H1 (cell line): Measurements from ENCODE around the gene GXYLT1. TPM values are rescaled to one million over a fixed set of nuclear protein-coding genes. Genes with fewer than 3 reads are reported as not detected.

Source experiments
- CTCF ChIA-PET: fragments of 300-600 bp; sonication (Branson Sonifier 250); formaldehyde crosslinking; loops from one replicate; lab custom pipeline; 2021; ENCODE audit not compliant: partially characterized antibody; lab: Charles Lee
- POLR2A ChIA-PET: fragments of 300-600 bp; sonication (Branson Sonifier 250); formaldehyde crosslinking; loops from one replicate; lab custom pipeline; 2021; ENCODE audit warnings: inconsistent platforms; ENCODE audit not compliant: partially characterized antibody; lab: Charles Lee
- DNase-seq, 2 experiments: peaks; one replicate each; pipeline versions ENCODE4 v3.0.0 to v3.0.0-alpha.2; 2010 to 2022; ENCODE audit warnings: low spot score in 2 of 2, low read depth in 1 of 2, mixed read lengths in 1 of 2
- FAIRE-seq: peaks from 2 replicates; lab custom pipeline; 2011; peaks lifted over from hg19 to GRCh38; lab: Jason Lieb, UNC
- H2AFZ ChIP-seq: 2 replicates; pipeline ENCODE4 v1.8.1; 2012; ENCODE audit warnings: low read length, inconsistent platforms
- H2AK5ac ChIP-seq: 2 replicates; pipeline ENCODE4 v1.6.1; 2013; ENCODE audit warnings: low read depth, low read length
- H2BK120ac ChIP-seq: replicated peaks from 2 replicates; pipeline ENCODE3; 2013; ENCODE audit warnings: low read depth, low read length, inconsistent platforms
- H2BK12ac ChIP-seq: 2 replicates; pipeline ENCODE4 v1.6.1; 2013; ENCODE audit warnings: low read depth, low read length
- H2BK15ac ChIP-seq: 2 replicates; pipeline ENCODE4 v1.6.1; 2013; ENCODE audit warnings: low read length
- H2BK20ac ChIP-seq: 2 replicates; pipeline ENCODE4 v1.6.1; 2013; ENCODE audit warnings: low read length
- H2BK5ac ChIP-seq: 2 replicates; pipeline ENCODE4 v1.6.1; 2013; ENCODE audit warnings: low read depth, low read length
- H3K14ac ChIP-seq: 2 replicates; pipeline ENCODE4 v1.6.1; 2013; ENCODE audit warnings: inconsistent platforms; ENCODE audit not compliant: insufficient read length
- H3K18ac ChIP-seq: 2 replicates; pipeline ENCODE4 v1.6.1; 2013; ENCODE audit warnings: low read length; ENCODE audit errors: extremely low read depth
- H3K23ac ChIP-seq: 2 replicates; pipeline ENCODE4 v1.6.1; 2013; ENCODE audit warnings: inconsistent platforms; ENCODE audit not compliant: insufficient read length
- H3K23me2 ChIP-seq: 2 replicates; pipeline ENCODE4 v1.6.1; 2013; ENCODE audit warnings: low read depth, low read length
- H3K27ac ChIP-seq: 2 replicates; pipeline ENCODE4 v1.6.1; 2011; ENCODE audit warnings: low read depth, low read length, inconsistent platforms
- H3K27me3 ChIP-seq, 4 experiments: replicated peaks in 1 of 4; 1 replicate in 1 of 4; 2 replicates in 3 of 4; pipeline versions ENCODE4 v1.6.1 to v1.8.1; 2011 to 2013; ENCODE audit warnings: low read length in 3 of 4, mild to moderate bottlenecking in 3 of 4, inconsistent platforms in 2 of 4, mixed read lengths in 2 of 4, moderate library complexity in 1 of 4; ENCODE audit not compliant: control insufficient read depth in 3 of 4, insufficient read depth in 3 of 4; ENCODE audit errors: extremely low read depth in 1 of 4
- H3K36me3 ChIP-seq, 4 experiments: 2 replicates each; pipeline versions ENCODE4 v1.6.1 to v1.8.1; 2011 to 2013; ENCODE audit warnings: mild to moderate bottlenecking in 4 of 4, low read length in 3 of 4, moderate library complexity in 2 of 4, control low read depth in 1 of 4, inconsistent platforms in 1 of 4; ENCODE audit not compliant: insufficient read depth in 4 of 4, control insufficient read depth in 2 of 4
- H3K4ac ChIP-seq: replicated peaks from 2 replicates; pipeline ENCODE3; 2013; ENCODE audit warnings: low read length, low read depth, mixed read lengths, inconsistent platforms; ENCODE audit not compliant: insufficient read length
- H3K4me1 ChIP-seq, 4 experiments: replicated peaks in 1 of 4; 1 replicate in 1 of 4; 2 replicates in 3 of 4; pipeline versions ENCODE4 v1.6.1 to v1.8.1; 2011 to 2013; ENCODE audit warnings: low read length in 3 of 4, inconsistent platforms in 2 of 4, mixed read lengths in 1 of 4; ENCODE audit not compliant: insufficient read depth in 4 of 4, control insufficient read depth in 3 of 4
- H3K4me2 ChIP-seq, 2 experiments: 2 replicates each; pipeline versions ENCODE4 v1.6.1 to v1.8.1; 2011 to 2013; ENCODE audit warnings: low read depth in 2 of 2, low read length in 2 of 2, control low read depth in 1 of 2, inconsistent platforms in 1 of 2, mild to moderate bottlenecking in 1 of 2; ENCODE audit not compliant: insufficient read depth in 1 of 2
- H3K4me3 ChIP-seq, 4 experiments: fragments of 200-600, 300-600 bp in 1 of 4; sonication (generic), shearing (Covaris generic), sonication (Bioruptor Twin) in 1 of 4; 2 replicates each; pipeline versions ENCODE4 v1.5.1 to v1.8.1; 2011 to 2016; ENCODE audit warnings: low read length in 4 of 4, low read depth in 3 of 4, control low read depth in 2 of 4, inconsistent platforms in 2 of 4, mild to moderate bottlenecking in 2 of 4, mixed read lengths in 1 of 4, moderate library complexity in 1 of 4; ENCODE audit not compliant: insufficient read depth in 2 of 4; ENCODE audit errors: extremely low read depth in 1 of 4
- H3K56ac ChIP-seq: replicated peaks from 2 replicates; pipeline ENCODE3; 2013; ENCODE audit warnings: low read depth, mild to moderate bottlenecking, mixed read lengths, low read length, inconsistent platforms; ENCODE audit not compliant: insufficient read length
- H3K79me1 ChIP-seq: 2 replicates; pipeline ENCODE4 v1.6.1; 2013; ENCODE audit warnings: low read depth, low read length, control low read depth
- H3K79me2 ChIP-seq, 2 experiments: 2 replicates each; pipeline versions ENCODE4 v1.6.1 to v1.8.1; 2012 to 2013; ENCODE audit warnings: low read length in 2 of 2, mild to moderate bottlenecking in 2 of 2, inconsistent platforms in 1 of 2; ENCODE audit not compliant: insufficient read depth in 2 of 2, control insufficient read depth in 1 of 2
- H3K9ac ChIP-seq, 4 experiments: replicated peaks in 1 of 4; 1 replicate in 1 of 4; 2 replicates in 3 of 4; pipeline versions ENCODE4 v1.6.1 to v1.8.1; 2011 to 2013; ENCODE audit warnings: low read depth in 3 of 4, low read length in 3 of 4, control low read depth in 2 of 4, mild to moderate bottlenecking in 2 of 4, moderate library complexity in 2 of 4, inconsistent platforms in 1 of 4; ENCODE audit errors: extremely low read depth in 1 of 4
- H3K9me3 ChIP-seq, 2 experiments: 2 replicates each; pipeline versions ENCODE4 v1.6.1 to v1.8.1; 2012 to 2013; ENCODE audit warnings: mild to moderate bottlenecking in 2 of 2, moderate library complexity in 2 of 2, control low read depth in 1 of 2, inconsistent platforms in 1 of 2, low read depth in 1 of 2, low read length in 1 of 2, mixed read lengths in 1 of 2; ENCODE audit not compliant: insufficient read depth in 2 of 2
- H4K20me1 ChIP-seq, 2 experiments: replicated peaks in 1 of 2; 2 replicates each; pipeline versions ENCODE3 to v1.8.1; 2011 to 2013; ENCODE audit warnings: inconsistent platforms in 2 of 2, low read length in 2 of 2, mild to moderate bottlenecking in 1 of 2; ENCODE audit not compliant: insufficient read depth in 2 of 2, control insufficient read depth in 1 of 2
- H4K5ac ChIP-seq: 2 replicates; pipeline ENCODE4 v1.6.1; 2013; ENCODE audit warnings: low read length, low read depth, mixed read lengths, inconsistent platforms; ENCODE audit not compliant: insufficient read length
- H4K8ac ChIP-seq: 2 replicates; pipeline ENCODE4 v1.8.0; 2013; ENCODE audit warnings: mild to moderate bottlenecking, moderate library complexity, low read length, inconsistent platforms; ENCODE audit not compliant: insufficient read depth; ENCODE audit errors: extremely low read depth
- H4K91ac ChIP-seq: replicated peaks from 2 replicates; pipeline ENCODE3; 2013; ENCODE audit warnings: low read length, mixed read lengths, inconsistent platforms; ENCODE audit not compliant: insufficient read length
- BCL11A ChIP-seq, 2 experiments: IDR thresholded peaks; one replicate each; pipeline ENCODE4 v1.6.1; 2011; ENCODE audit warnings: low read depth in 2 of 2, low read length in 2 of 2, mild to moderate bottlenecking in 2 of 2
- BRCA1 ChIP-seq: IDR thresholded peaks from 2 replicates; pipeline ENCODE4 v1.6.1; 2012; ENCODE audit warnings: low read depth, low read length, improper control_type of control experiment
- CBX5 ChIP-seq: fragments of 300-800, 300-1000 bp; sonication (generic); IDR thresholded peaks from 2 replicates; pipeline ENCODE4 v1.7.1; 2016; ENCODE audit warnings: antibody characterized with exemption, low read length, low read depth
- CTCF ChIP-seq, 3 experiments: IDR thresholded peaks; 1 replicate in 2 of 3; 2 replicates in 1 of 3; pipeline versions ENCODE4 v1.5.1 to v1.6.1; 2011; ENCODE audit warnings: low read length in 3 of 3, mild to moderate bottlenecking in 3 of 3, inconsistent platforms in 2 of 3, low read depth in 1 of 3, moderate library complexity in 1 of 3; ENCODE audit not compliant: insufficient read depth in 1 of 3; ENCODE audit errors: control extremely low read depth in 1 of 3
- EZH2 ChIP-seq: fragments of 200-600 bp; sonication (generic); IDR thresholded peaks from 2 replicates; pipeline ENCODE4 v1.7.1; 2012; ENCODE audit warnings: low read depth, mild to moderate bottlenecking, moderate library complexity, low read length, inconsistent platforms; ENCODE audit not compliant: severe bottlenecking
- FOSL1 ChIP-seq: IDR thresholded peaks from 2 replicates; pipeline ENCODE4 v1.6.1; 2011; ENCODE audit warnings: mild to moderate bottlenecking, low read depth, low read length, moderate library complexity; ENCODE audit not compliant: insufficient read depth
- KDM5A ChIP-seq: fragments of 200-600 bp; IDR thresholded peaks from 2 replicates; pipeline ENCODE4 v1.7.1; 2012; ENCODE audit warnings: mild to moderate bottlenecking, low read length, inconsistent platforms, mixed read lengths
- PHF8 ChIP-seq: fragments of 200-600 bp; sonication (generic); conservative IDR thresholded peaks from 2 replicates; pipeline ENCODE4 v1.7.1; 2012; ENCODE audit warnings: low read depth, mild to moderate bottlenecking, inconsistent platforms, low read length, moderate library complexity
- RFX5 ChIP-seq: IDR thresholded peaks from 2 replicates; pipeline ENCODE4 v1.6.1; 2011; ENCODE audit warnings: low read depth, low read length, improper control_type of control experiment, borderline replicate concordance
- SIX5 ChIP-seq: IDR thresholded peaks from 2 replicates; pipeline ENCODE4 v1.6.1; 2011; ENCODE audit warnings: mild to moderate bottlenecking, low read depth, low read length
- polyA plus RNA-seq, 7 experiments: library from polyadenylated mRNA; depleted of rRNA in 3 of 7; stranded (reverse) in 5 of 7; unstranded in 2 of 7; fragments of >200 nt in 5 of 7; fragments of 200-250 nt in 2 of 7; gene quantifications; 1 replicate in 5 of 7; 2 replicates in 1 of 7; 4 replicates in 1 of 7; pipeline versions ENCODE4 v1.2.1 to v1.2.3, GENCODE V29; 2011 to 2013; ENCODE audit warnings: missing spikeins in 2 of 7, mixed read lengths in 2 of 7
- total RNA-seq: library from RNA; stranded (reverse); fragmentation: NEBNext Ultra II Directional; extraction: Animal tissue kit (Norgen Biotek cat#: 25700); gene quantifications from 2 replicates; pipeline ENCODE4 v1.2.1, GENCODE V29; 2021

The GXYLT1 gene
- total and polyA plus RNA-seq, 2 of the 8 experiments (the other 6 are each of a cell fraction or from before 2014, with no cell fraction given): 3.1 to 10.7 TPM

GRCh38 chr12:42039577-42039976 is 105.1 kb downstream of the GXYLT1 start:
- Histone ChIP-seq H3K27ac (no peak overlapping the region), H4K20me1 (no peaks in the 10 kb centered on the region), H3K9ac (no peak overlapping the region), H3K4me1 (no peaks in the 10 kb centered on the region), H3K79me2 (no peaks in the 10 kb centered on the region), H2BK20ac (no peak overlapping the region), H3K9me3 (no peaks in the 10 kb centered on the region), H4K8ac (no peak overlapping the region), H2BK120ac (no peak overlapping the region), H3K4me3 (no peak overlapping the region), H2AFZ (no peak overlapping the region), H3K18ac (no peak overlapping the region), H4K91ac (no peak overlapping the region), H4K5ac (no peak overlapping the region), H3K4ac (no peak overlapping the region), H2AK5ac (no peak overlapping the region), H3K4me2 (no peak overlapping the region), H3K56ac (no peak overlapping the region), H2BK5ac (no peak overlapping the region), H3K23me2 (no peaks in the 10 kb centered on the region), H3K79me1 (no peaks in the 10 kb centered on the region), H3K27me3 (no peaks in the 10 kb centered on the region), H3K23ac (no peak overlapping the region), H3K36me3 (no peaks in the 10 kb centered on the region), H2BK12ac (no peak overlapping the region), H2BK15ac (no peak overlapping the region), H3K14ac (no peak overlapping the region)
- TF ChIP-seq CTCF (IDR thresholded peaks at IDR 0.05; ENCODE audit: control extremely low read depth in 1 of 3, insufficient read depth in 1 of 3, low read depth in 1 of 3, low read length in 3 of 3) (no peak), BCL11A (IDR thresholded peaks at IDR 0.05; ENCODE audit: low read depth in 2 of 2, low read length in 2 of 2) (no peak), BRCA1 (no peak), EZH2 (no peak), RFX5 (no peak), FOSL1 (no peak), PHF8 (no peak), KDM5A (no peak), SIX5 (no peak), CBX5 (no peak)
- ChIA-PET CTCF (no interaction called here), POLR2A (no interaction called here)
- DNase-seq: no peak
- no peak for FAIRE-seq
